OCI-LY7 (cell line): ENCODE data around the gene PPP1R11. TPM values are rescaled to one million over a fixed set of nuclear protein-coding genes. Genes with fewer than 3 reads are reported as not detected.

Experiments used
- BruUV-seq: library from RNA; stranded (reverse); fragments of 400-500 nt; replicated peaks from 2 replicates; lab custom pipeline; 2021; lab: Mats Ljungman, UMichigan
- CTCF ChIA-PET: fragments of 300-600 bp; sonication (Branson Sonifier 250); formaldehyde crosslinking; loops from one replicate; lab custom pipeline; 2022; ENCODE audit warnings: antibody characterized with exemption; ENCODE audit not compliant: unreplicated experiment; lab: Charles Lee
- POLR2A ChIA-PET: fragments of 300-600 bp; sonication (Branson Sonifier 250); formaldehyde crosslinking; loops from one replicate; lab custom pipeline; 2022; ENCODE audit warnings: antibody characterized with exemption; lab: Charles Lee
- DNase-seq: peaks from one replicate; pipeline ENCODE4 v3.0.0-alpha.2; 2015; ENCODE audit warnings: low spot score
- H2AFZ ChIP-seq: fragments of 200-600 bp; sonication (generic), shearing (Covaris generic); 2 replicates; pipeline ENCODE4 v1.6.1; 2014; ENCODE audit warnings: mild to moderate bottlenecking, antibody characterized with exemption, low read length, moderate library complexity
- H3K27ac ChIP-seq: fragments of 200-600 bp; sonication (generic); 2 replicates; pipeline ENCODE4 v1.5.1; 2014; ENCODE audit warnings: mixed run types, low read depth, mild to moderate bottlenecking, moderate library complexity, low read length, inconsistent platforms; ENCODE audit not compliant: poor library complexity, severe bottlenecking
- H3K36me3 ChIP-seq: fragments of 200-600 bp; sonication (generic); 2 replicates; pipeline ENCODE4 v1.6.1; 2014; ENCODE audit warnings: mild to moderate bottlenecking, antibody characterized with exemption, low read length, moderate library complexity, mixed read lengths; ENCODE audit not compliant: insufficient read depth
- H3K4me1 ChIP-seq: fragments of 200-600 bp; sonication (generic); 2 replicates; pipeline ENCODE4 v1.5.1; 2014; ENCODE audit warnings: mild to moderate bottlenecking, low read length; ENCODE audit not compliant: insufficient read depth, poor library complexity, severe bottlenecking
- H3K4me2 ChIP-seq: fragments of 200-600 bp; sonication (generic); 2 replicates; pipeline ENCODE4 v1.6.1; 2014; ENCODE audit warnings: mild to moderate bottlenecking, low read length
- H3K4me3 ChIP-seq: fragments of 200-600 bp; sonication (generic); 2 replicates; pipeline ENCODE4 v1.5.1; 2014; ENCODE audit warnings: mild to moderate bottlenecking, low read depth, low read length; ENCODE audit not compliant: poor library complexity, severe bottlenecking
- H3K79me2 ChIP-seq: fragments of 200-600 bp; sonication (generic); 2 replicates; pipeline ENCODE4 v1.6.1; 2016; ENCODE audit warnings: low read depth, mild to moderate bottlenecking, low read length, moderate library complexity, mixed read lengths; ENCODE audit not compliant: insufficient read depth
- H3K9me2 ChIP-seq: fragments of 200-600 bp; sonication (generic); 2 replicates; pipeline ENCODE4 v1.6.1; 2016; ENCODE audit warnings: mild to moderate bottlenecking, low read length, mixed read lengths; ENCODE audit not compliant: insufficient read depth
- H3K9me3 ChIP-seq: fragments of 200-600 bp; sonication (generic); 2 replicates; pipeline ENCODE4 v1.6.1; 2014; ENCODE audit warnings: mild to moderate bottlenecking, mixed run types, low read length, mixed read lengths
- H4K20me1 ChIP-seq: fragments of 200-600 bp; sonication (generic); 2 replicates; pipeline ENCODE4 v1.6.1; 2014; ENCODE audit warnings: mild to moderate bottlenecking, antibody characterized with exemption, low read length, moderate library complexity, mixed read lengths; ENCODE audit not compliant: insufficient read depth
- CTCF ChIP-seq: fragments of 200-600 bp; sonication (generic); conservative IDR thresholded peaks from 2 replicates; pipeline ENCODE4 v1.5.1; 2014; ENCODE audit warnings: mild to moderate bottlenecking, antibody characterized with exemption, low read length, moderate library complexity, mixed read lengths
- EZH2phosphoT487 ChIP-seq: fragments of 200-600 bp; sonication (generic); IDR thresholded peaks from 2 replicates; pipeline ENCODE4 v1.6.1; 2018; ENCODE audit warnings: low read depth, borderline replicate concordance, mild to moderate bottlenecking, mixed run types, antibody characterized with exemption, low read length, moderate library complexity, mixed read lengths
- intact Hi-C: fragments of 100-400 bp; cut with micrococcal nuclease; formaldehyde crosslinking; loops from one replicate; pipeline ENCODE4 v1.10.0; 2022; ENCODE audit not compliant: unreplicated experiment
- total RNA-seq, 2 experiments: library from RNA; depleted of rRNA in 1 of 2; stranded (reverse); fragments of >200 nt in 1 of 2; shearing (Covaris generic) in 1 of 2; gene quantifications; 2 replicates each; pipeline ENCODE4 v1.2.3, GENCODE V29; 2014 to 2022

The PPP1R11 gene
- total RNA-seq, 2 experiments from 2014 or later = 30.6 to 36.5 TPM

- intact Hi-C loops = loop anchor here (10.0 kb wide), 2 partner anchors 284 to 1916 kb away; partner anchors contain the start of genes RPP21 and ZKSCAN8
- peaks cover 38% of the 10 kb centered on the region for H3K4me1 ChIP-seq
These were observed 5.7 kb upstream of the PPP1R11 start, which contains the start of gene POLR1H for GRCh38 chr6:30061092-30061857. Gene POLR1H (plus strand): TSS chr6:30061265. CDS start chr6:30061525, 260 bp downstream.

GRCh38 chr6:30061858-30062458 lies 5.0 kb upstream of the PPP1R11 start:
- ChIA-PET POLR2A (interaction anchor here (0.6 kb wide), 2 partner anchors 71 to 1081 kb away, joined by 3 to 5 read pairs; no protein-coding TSS in a partner anchor), CTCF (no interaction called here)
- no peaks in the 10 kb centered on the region for H3K9me2 ChIP-seq
- peak overlapping the region; percentile 81 for H3K4me3 ChIP-seq
- peak overlapping the region; percentile 92 for H3K4me2 ChIP-seq
- peaks cover 21% of the 10 kb centered on the region for H3K36me3 ChIP-seq
- H2AFZ ChIP-seq = peak overlapping the region; percentile 96
- DNase-seq = peak; percentile 57
- BruUV-seq = TSS peak; percentile 60
- peak overlapping the region; percentile 46 for H3K27ac ChIP-seq
- intact Hi-C loops = loop anchor here (10.0 kb wide), 2 partner anchors 283 to 1917 kb away; partner anchors contain the start of genes RPP21 and ZKSCAN8
- peaks cover 55% of the 10 kb centered on the region for H3K79me2 ChIP-seq
- no peak for TF ChIP-seq EZH2phosphoT487
- TF ChIP-seq CTCF = no peak
- H3K9me3 ChIP-seq = no peaks in the 10 kb centered on the region
- H3K4me1 ChIP-seq = peaks cover 38% of the 10 kb centered on the region
- H4K20me1 ChIP-seq = no peaks in the 10 kb centered on the region

More at GRCh38 chr6:30061092-30061857, 5.7 kb upstream of the PPP1R11 start, which contains the start of gene POLR1H:
- Histone ChIP-seq H3K9me2 (no peaks in the 10 kb centered on the region), H4K20me1 (no peaks in the 10 kb centered on the region), H3K79me2 (peaks cover 55% of the 10 kb centered on the region), H3K4me2 (peak within 1 kb of the TSS; percentile 92), H3K4me3 (peak within 1 kb of the TSS; percentile 81), H3K27ac (peak within 1 kb of the TSS; percentile 46), H3K36me3 (peaks cover 27% of the 10 kb centered on the region), H3K9me3 (no peaks in the 10 kb centered on the region), H2AFZ (peak within 1 kb of the TSS; percentile 96)
- CTCF ChIA-PET = no interaction called here
- TF ChIP-seq CTCF (no peak), EZH2phosphoT487 (no peak)
- POLR2A ChIA-PET = interaction anchor here (0.7 to 2.2 kb wide), 6 partner anchors 9 to 151 kb away, joined by 3 to 9 read pairs (median 5); partner anchors contain the start of gene TRIM26
- BruUV-seq = no TSS peak
- DNase-seq = peak; percentile 96
